Spinal cord (tissue), 10 donors: ENCODE measurements around the gene NLRP12. TPM values are rescaled to one million over a fixed set of nuclear protein-coding genes. Genes with fewer than 3 reads are reported as not detected.

Experiments
- DNase-seq, 6 donors: peaks; one replicate each; pipeline versions ENCODE4 v3.0.0 to v3.0.0-alpha.2; 2013 to 2015; ENCODE audit warnings: low spot score in 6 of 6, low read depth in 4 of 6
- H3K27ac ChIP-seq: one replicate; pipeline ENCODE4 v1.5.1; 2013; ENCODE audit warnings: low read depth, low read length, control low read depth
- H3K27me3 ChIP-seq: one replicate; pipeline ENCODE4 v1.6.1; 2013; ENCODE audit warnings: low read length; ENCODE audit not compliant: control insufficient read depth, insufficient read depth
- H3K36me3 ChIP-seq: one replicate; pipeline ENCODE4 v1.6.1; 2013; ENCODE audit warnings: low read length; ENCODE audit not compliant: control insufficient read depth, insufficient read depth
- H3K4me1 ChIP-seq: one replicate; pipeline ENCODE4 v1.6.1; 2013; ENCODE audit warnings: low read length; ENCODE audit not compliant: control insufficient read depth, insufficient read depth
- H3K4me3 ChIP-seq: one replicate; pipeline ENCODE4 v1.5.1; 2013; ENCODE audit warnings: low read depth, low read length, control low read depth
- H3K9me3 ChIP-seq: one replicate; pipeline ENCODE4 v1.6.1; 2013; ENCODE audit warnings: low read length; ENCODE audit not compliant: control insufficient read depth, insufficient read depth
- WGBS: methylation state at CpG from one replicate; pipeline ENCODE4 v1.1.5; 2013; ENCODE audit warnings: missing lambda C conversion rate; ENCODE audit not compliant: insufficient coverage; 5-methylcytosine and 5-hydroxymethylcytosine counted together
- polyA plus RNA-seq, 2 donors: library from polyadenylated mRNA; unstranded; fragments of 120-200 nt; gene quantifications; one replicate each; pipeline ENCODE4 v1.2.1, GENCODE V29; 2013; ENCODE audit not compliant: insufficient read length in 2 of 2
- total RNA-seq, 2 donors: library from RNA; depleted of rRNA in 1 of 2; stranded (reverse); fragments of 120-200 nt in 1 of 2; fragments of >200 nt in 1 of 2; gene quantifications; one replicate each; pipeline versions ENCODE4 v1.2.3 to v1.2.4, GENCODE V29; 2013 to 2014
- donor health status: healthy.

NLRP12 gene
- total and polyA plus RNA-seq, 4 donors: 0.11 to 0.99 (median 0.36) TPM; not detected in 1

GRCh38 chr19:53867225-53868090 lies 43.3 kb upstream of the NLRP12 start, which contains the start of gene MYADM:
MYADM (plus strand) TSS chr19:53867883; CDS start chr19:53873530, 5,647 bp downstream.
- H3K9me3 ChIP-seq: no peaks in the 10 kb centered on the region
- 0% methylated on average over 15 of the region's 37 CpGs for WGBS
- H3K36me3 ChIP-seq: peaks cover 9% of the 10 kb centered on the region
- peaks cover 60% of the 10 kb centered on the region for H3K4me1 ChIP-seq
- peak within 1 kb of the TSS; percentile 86 for H3K4me3 ChIP-seq
- H3K27me3 ChIP-seq: no peaks in the 10 kb centered on the region
- H3K27ac ChIP-seq: peak within 1 kb of the TSS; percentile 95
- DNase-seq: peak; percentile 87 to 98 (median 91)

GRCh38 chr19:53866865-53867224 lies 42.7 kb upstream of the NLRP12 start:
- Histone ChIP-seq H3K27ac (peak overlapping the region; percentile 89), H3K27me3 (no peaks in the 10 kb centered on the region), H3K4me3 (peak overlapping the region; percentile 46), H3K36me3 (peaks cover 8% of the 10 kb centered on the region), H3K9me3 (no peaks in the 10 kb centered on the region), H3K4me1 (peaks cover 60% of the 10 kb centered on the region)
- WGBS: 6% methylated on average over 14 of the region's 14 CpGs
- no peak for DNase-seq

- DNase-seq: peak in 2 of 6 donors; percentile 90 to 92
- under 1% methylated on average over 49 of the region's 50 CpGs for WGBS
Observed at GRCh38 chr19:53865918-53866864, 42.1 kb upstream of the NLRP12 start.

GRCh38 chr19:53865523-53865917 lies 41.4 kb upstream of the NLRP12 start:
- H3K36me3 ChIP-seq: peaks cover 2% of the 10 kb centered on the region
- WGBS: 50% methylated on average over 9 of the region's 9 CpGs
- H3K27ac ChIP-seq: peak overlapping the region; percentile 89
- peaks cover 60% of the 10 kb centered on the region for H3K4me1 ChIP-seq
- DNase-seq: no peak
- no peaks in the 10 kb centered on the region for H3K9me3 ChIP-seq
- H3K27me3 ChIP-seq: no peaks in the 10 kb centered on the region
- peak overlapping the region; percentile 46 for H3K4me3 ChIP-seq

More at GRCh38 chr19:53865918-53866864, 42.1 kb upstream of the NLRP12 start:
- H3K9me3 ChIP-seq: no peaks in the 10 kb centered on the region
- peaks cover 5% of the 10 kb centered on the region for H3K36me3 ChIP-seq
- H3K4me1 ChIP-seq: peaks cover 60% of the 10 kb centered on the region
- peak overlapping the region; percentile 46 for H3K4me3 ChIP-seq
- H3K27me3 ChIP-seq: no peaks in the 10 kb centered on the region
- H3K27ac ChIP-seq: peak overlapping the region; percentile 89

GRCh38 chr19:53864308-53864836 lies 40.3 kb upstream of the NLRP12 start:
- Histone ChIP-seq H3K27ac (no peak overlapping the region), H3K4me3 (no peak overlapping the region)
- 53% methylated on average over 4 of the region's 6 CpGs for WGBS

GRCh38 chr19:53853707-53854106 lies 29.6 kb upstream of the NLRP12 start:
- H3K27ac ChIP-seq: no peak overlapping the region
- H3K9me3 ChIP-seq: no peaks in the 10 kb centered on the region
- 88% methylated on average over 2 of the region's 2 CpGs for WGBS
- no peaks in the 10 kb centered on the region for H3K36me3 ChIP-seq
- no peaks in the 10 kb centered on the region for H3K27me3 ChIP-seq
- peaks cover 16% of the 10 kb centered on the region for H3K4me1 ChIP-seq
- no peak overlapping the region for H3K4me3 ChIP-seq
- no peak for DNase-seq

More at GRCh38 chr19:53864308-53864836, 40.3 kb upstream of the NLRP12 start:
- no peaks in the 10 kb centered on the region for H3K27me3 ChIP-seq
- peaks cover 55% of the 10 kb centered on the region for H3K4me1 ChIP-seq
- H3K36me3 ChIP-seq: no peaks in the 10 kb centered on the region
- H3K9me3 ChIP-seq: no peaks in the 10 kb centered on the region
- DNase-seq: peak in 1 of 6 donors; percentile 55

- no peak overlapping the region for H3K27ac ChIP-seq
- peaks cover 16% of the 10 kb centered on the region for H3K4me1 ChIP-seq
- WGBS: 85% methylated on average over 10 of the region's 11 CpGs
- H3K36me3 ChIP-seq: no peaks in the 10 kb centered on the region
- peak in 1 of 6 donors; percentile 42 for DNase-seq
- no peaks in the 10 kb centered on the region for H3K27me3 ChIP-seq
- no peaks in the 10 kb centered on the region for H3K9me3 ChIP-seq
- no peak overlapping the region for H3K4me3 ChIP-seq
Observed at GRCh38 chr19:53849237-53849676, 25.1 kb upstream of the NLRP12 start.

GRCh38 chr19:53847555-53847954 lies 23.4 kb upstream of the NLRP12 start:
- peaks cover 13% of the 10 kb centered on the region for H3K4me1 ChIP-seq
- WGBS: 65% methylated on average over 6 of the region's 8 CpGs
- H3K27ac ChIP-seq: no peak overlapping the region
- H3K27me3 ChIP-seq: no peaks in the 10 kb centered on the region
- H3K9me3 ChIP-seq: no peaks in the 10 kb centered on the region
- H3K36me3 ChIP-seq: no peaks in the 10 kb centered on the region
- H3K4me3 ChIP-seq: no peak overlapping the region
- no peak for DNase-seq

- Histone ChIP-seq H3K9me3 (no peaks in the 10 kb centered on the region), H3K4me3 (no peak overlapping the region), H3K27ac (no peak overlapping the region), H3K4me1 (no peaks in the 10 kb centered on the region), H3K36me3 (no peaks in the 10 kb centered on the region), H3K27me3 (no peaks in the 10 kb centered on the region)
- WGBS: 91% methylated on average over 7 of the region's 9 CpGs
- DNase-seq: no peak
Observed at GRCh38 chr19:53844849-53845246, 20.7 kb upstream of the NLRP12 start.
